Endodermal cell (in vitro differentiated cells): ENCODE measurements around the gene C1QTNF12. TPM values are rescaled to one million over a fixed set of nuclear protein-coding genes. Genes with fewer than 3 reads are reported as not detected.

Source experiments
- DNase-seq: peaks from one replicate; pipeline ENCODE4 v3.0.0-alpha.2; 2017
- H3K27ac ChIP-seq: 2 replicates; pipeline ENCODE4 v1.5.1; 2013; ENCODE audit warnings: mild to moderate bottlenecking, low read depth, low read length, moderate library complexity
- H3K27me3 ChIP-seq: 2 replicates; pipeline ENCODE4 v1.6.1; 2013; ENCODE audit warnings: mild to moderate bottlenecking, low read length, moderate library complexity; ENCODE audit not compliant: insufficient read depth, control insufficient read depth, poor library complexity, severe bottlenecking
- H3K36me3 ChIP-seq: 2 replicates; pipeline ENCODE4 v1.7.0; 2013; ENCODE audit warnings: mild to moderate bottlenecking, low read length, moderate library complexity; ENCODE audit not compliant: control insufficient read depth, insufficient read depth
- H3K4me1 ChIP-seq: one replicate; pipeline ENCODE4 v1.7.0; 2013; ENCODE audit warnings: low read length; ENCODE audit not compliant: control insufficient read depth, insufficient read depth
- H3K4me3 ChIP-seq: 2 replicates; pipeline ENCODE4 v1.5.1; 2013; ENCODE audit warnings: mild to moderate bottlenecking, low read length, moderate library complexity
- H3K9ac ChIP-seq: 2 replicates; pipeline ENCODE4 v1.6.1; 2013; ENCODE audit warnings: mild to moderate bottlenecking, low read length, moderate library complexity; ENCODE audit not compliant: poor library complexity, severe bottlenecking; ENCODE audit errors: extremely low read depth
- H3K9me3 ChIP-seq: 2 replicates; pipeline ENCODE4 v1.6.1; 2013; ENCODE audit warnings: mild to moderate bottlenecking, low read length, moderate library complexity; ENCODE audit not compliant: control insufficient read depth
- H3K27ac Mint-ChIP-seq: 2 replicates; pipeline ENCODE4 v1.8.0; 2020; ENCODE audit warnings: mixed read lengths
- H3K27me3 Mint-ChIP-seq: 2 replicates; pipeline ENCODE4 v1.8.0; 2021; ENCODE audit warnings: mild to moderate bottlenecking, mixed read lengths; ENCODE audit not compliant: insufficient read depth
- H3K36me3 Mint-ChIP-seq: 2 replicates; pipeline ENCODE4 v1.8.0; 2020; ENCODE audit warnings: low read depth, mixed read lengths
- H3K4me1 Mint-ChIP-seq: 2 replicates; pipeline ENCODE4 v1.8.0; 2020; ENCODE audit warnings: mixed read lengths
- H3K4me3 Mint-ChIP-seq: 2 replicates; pipeline ENCODE4 v1.8.0; 2020; ENCODE audit warnings: mild to moderate bottlenecking, moderate library complexity, mixed read lengths
- H3K9me3 Mint-ChIP-seq: 2 replicates; pipeline ENCODE4 v1.8.0; 2020; ENCODE audit warnings: mild to moderate bottlenecking, mixed read lengths
- CTCF ChIP-seq: fragments of 200-600 bp; sonication (generic); conservative IDR thresholded peaks from 2 replicates; pipeline ENCODE4 v1.5.0; 2021; ENCODE audit warnings: antibody characterized with exemption, mild to moderate bottlenecking
- WGBS, 2 experiments: methylation state at CpG; one replicate each; pipeline versions ENCODE4 v1.1.5 to v1.1.7; 2013; ENCODE audit warnings: missing lambda C conversion rate in 2 of 2, mixed read lengths in 1 of 2; ENCODE audit not compliant: insufficient coverage in 1 of 2, insufficient read length in 1 of 2; 5-methylcytosine and 5-hydroxymethylcytosine counted together
- total RNA-seq, 2 donors: library from RNA; stranded (reverse); fragmentation: NEBNext Ultra II Directional in 1 of 2; extraction: Animal tissue kit (Norgen Biotek cat#: 25700) in 1 of 2; gene quantifications; 2 replicates in 1 of 2; 3 replicates in 1 of 2; pipeline ENCODE4 v1.2.1, GENCODE V29; 2021

The C1QTNF12 gene
- total RNA-seq, 2 donors from 2014 or later, result 8.1 to 13.5 TPM

GRCh38 chr1:1244192-1244811 is 2.2 kb downstream of the C1QTNF12 start:
- no peak for TF ChIP-seq CTCF
- peaks cover 12% of the 10 kb centered on the region for H3K27me3 ChIP-seq

GRCh38 chr1:1243807-1244191 is 2.7 kb downstream of the C1QTNF12 start:
- Histone ChIP-seq H3K4me3 (no peak overlapping the region), H3K36me3 (no peaks in the 10 kb centered on the region), H3K9me3 (no peaks in the 10 kb centered on the region), H3K27ac (no peak overlapping the region), H3K27me3 (peaks cover 12% of the 10 kb centered on the region), H3K9ac (no peak overlapping the region), H3K4me1 (no peaks in the 10 kb centered on the region)
- no peaks in the 10 kb centered on the region for H3K4me1 Mint-ChIP-seq
- WGBS, 2 experiments, result 86 to 88% methylated on average over 4 to 23 of the region's 23 CpGs
- no peak overlapping the region for H3K4me3 Mint-ChIP-seq
- DNase-seq, result no peak
- no peak for TF ChIP-seq CTCF
- no peaks in the 10 kb centered on the region for H3K9me3 Mint-ChIP-seq
- H3K27ac Mint-ChIP-seq, result no peak overlapping the region
- peaks cover 1% of the 10 kb centered on the region for H3K27me3 Mint-ChIP-seq
- no peaks in the 10 kb centered on the region for H3K36me3 Mint-ChIP-seq

More at GRCh38 chr1:1244192-1244811, 2.2 kb downstream of the C1QTNF12 start:
- Mint-ChIP-seq H3K9me3 (no peaks in the 10 kb centered on the region), H3K36me3 (no peaks in the 10 kb centered on the region), H3K4me3 (no peak overlapping the region), H3K27ac (no peak overlapping the region), H3K27me3 (peaks cover 1% of the 10 kb centered on the region), H3K4me1 (no peaks in the 10 kb centered on the region)
- no peak overlapping the region for H3K27ac ChIP-seq
- no peak overlapping the region for H3K4me3 ChIP-seq
- 90 to 92% methylated on average over 19 to 29 of the region's 30 CpGs for WGBS, 2 experiments
- H3K4me1 ChIP-seq, result no peaks in the 10 kb centered on the region
- H3K36me3 ChIP-seq, result no peaks in the 10 kb centered on the region
- no peaks in the 10 kb centered on the region for H3K9me3 ChIP-seq
- no peak overlapping the region for H3K9ac ChIP-seq
- DNase-seq, result no peak

- Histone ChIP-seq H3K9me3 (no peaks in the 10 kb centered on the region), H3K4me3 (no peak overlapping the region), H3K9ac (no peak overlapping the region), H3K4me1 (no peaks in the 10 kb centered on the region), H3K27ac (no peak overlapping the region), H3K27me3 (peaks cover 12% of the 10 kb centered on the region), H3K36me3 (no peaks in the 10 kb centered on the region)
- no peak for TF ChIP-seq CTCF
- DNase-seq, result no peak
- H3K36me3 Mint-ChIP-seq, result no peaks in the 10 kb centered on the region
- H3K9me3 Mint-ChIP-seq, result no peaks in the 10 kb centered on the region
- no peaks in the 10 kb centered on the region for H3K4me1 Mint-ChIP-seq
- H3K27ac Mint-ChIP-seq, result no peak overlapping the region
- peaks cover 1% of the 10 kb centered on the region for H3K27me3 Mint-ChIP-seq
- no peak overlapping the region for H3K4me3 Mint-ChIP-seq
- 93 to 96% methylated on average over 13 to 23 of the region's 23 CpGs for WGBS, 2 experiments
Measured at GRCh38 chr1:1243266-1243660, 3.3 kb downstream of the C1QTNF12 start.
